Heart right ventricle (tissue), 16 donors: ENCODE results near the gene DYNLRB2. TPM values are rescaled to one million over a fixed set of nuclear protein-coding genes. Genes with fewer than 3 reads are reported as not detected.

Source experiments
- ATAC-seq, 8 donors: fragments of 200-7000 bp; cut with Tn5 transposase; one replicate each; pipeline ENCODE4 v1.9.1; 2020; ENCODE audit warnings: mild to moderate bottlenecking in 8 of 8, moderate library complexity in 8 of 8, moderate number of reproducible peaks in 1 of 8
- DNase-seq, 2 donors: peaks; one replicate each; pipeline ENCODE4 v3.0.0-alpha.2; 2020
- H3K27ac ChIP-seq, 10 donors: fragments of 200-600 bp; sonication (generic) in 2 of 10; one replicate each; pipeline versions ENCODE4 v1.5.0 to v1.8.0; 2020 to 2022; ENCODE audit warnings: mild to moderate bottlenecking in 3 of 10
- H3K27me3 ChIP-seq, 7 donors: fragments of 200-600 bp; one replicate each; pipeline ENCODE4 v1.8.0; 2021 to 2022; ENCODE audit warnings: mild to moderate bottlenecking in 2 of 7
- H3K36me3 ChIP-seq, 9 donors: fragments of 200-600 bp; sonication (generic) in 1 of 9; one replicate each; pipeline versions ENCODE4 v1.5.0 to v1.8.0; 2020 to 2022; ENCODE audit warnings: mild to moderate bottlenecking in 2 of 9
- H3K4me1 ChIP-seq, 9 donors: fragments of 200-600 bp; sonication (generic) in 1 of 9; one replicate each; pipeline versions ENCODE4 v1.5.0 to v1.8.0; 2020 to 2022; ENCODE audit warnings: mild to moderate bottlenecking in 4 of 9
- H3K4me3 ChIP-seq, 10 donors: fragments of 200-600 bp; sonication (generic) in 2 of 10; one replicate each; pipeline versions ENCODE4 v1.5.0 to v1.8.0; 2020 to 2022; ENCODE audit warnings: mild to moderate bottlenecking in 7 of 10, moderate library complexity in 2 of 10
- H3K9me3 ChIP-seq, 11 donors: fragments of 200-600 bp in 10 of 11; sonication (generic) in 2 of 11; one replicate each; pipeline versions ENCODE4 v1.5.0 to v1.8.0; 2013 to 2022; ENCODE audit warnings: mild to moderate bottlenecking in 2 of 11, control low read depth in 1 of 11, moderate library complexity in 1 of 11
- CTCF ChIP-seq, 9 donors: fragments of 200-600 bp; sonication (generic) in 2 of 9; IDR thresholded peaks; one replicate each; pipeline versions ENCODE4 v1.5.0 to v1.8.0; 2021 to 2022; ENCODE audit warnings: antibody characterized with exemption in 9 of 9, mild to moderate bottlenecking in 5 of 9, moderate library complexity in 1 of 9
- WGBS, 2 donors: extraction: QIAGEN DNeasy Blood & Tissue Kit; methylation state at CpG; one replicate each; pipeline ENCODE4 v1.1.7; 2013; ENCODE audit warnings: inconsistent platforms in 1 of 2; 5-methylcytosine and 5-hydroxymethylcytosine counted together
- intact Hi-C, 10 donors: fragments of 100-400 bp; cut with DNase I; formaldehyde crosslinking; loops; one replicate each; pipeline versions ENCODE4 v1.11.1 to v1.14.2; 2022
- polyA plus RNA-seq, 2 donors: library from polyadenylated mRNA; stranded (reverse); fragments of 200-250 nt; gene quantifications; one replicate each; pipeline ENCODE4 v1.2.3, GENCODE V29; 2013
- total RNA-seq, 10 donors: library from RNA; stranded (reverse); fragmentation: NEBNext Ultra II Directional in 3 of 10; extraction: Animal tissue kit (Norgen Biotek cat#: 25700) in 3 of 10; gene quantifications; one replicate each; pipeline versions ENCODE4 v1.2.1 to v1.2.4, GENCODE V29; 2021 to 2023
- donor health status: Arrhythmogenic right ventricular cardiomyopathy.
- donor health status: ischemic (EF 13 %, LVEDD 7.1; RV severe dilation, severe dysfunction).
- donor health status: healthy with polysubstance abuse.
- donor health status: DM: no; HTN: yes; CAD: no.
- donor health status: DM: no; HTN: no; CAD: no.
- donor health status: ischemic (EF 25% LVEDD 6.9; RV normal size, moderate dysfunction).
- donor health status: ischemic (EF 25% LVEDD 5.7; RV mildly dilated, moderate dysfunction).
- donor health status: healthy.
- donor health status: DM: yes; HTN: yes; CAD: no.
- donor health status: Ischemic cardiomyopathy.
- donor health status: ischemic (EF 35%, LVEDD 5.7; RV mildly dilated, moderate dysfunction).
- donor health status: nonischemic (EF 11% LVEDD 7.7; RV severe dilation, severe dysfunction).
- donor health status: DM: yes; HTN: yes; CAD: no.
- donor health status: PGD.
- donor health status: ischemic (EF 29% LVEDD 5.4; RV normal size, mild dysfunction).
- donor health status: nonischemic (EF 23%, LVEDD 6.1; RV moderate dilation, normal function).

Gene DYNLRB2
- total and polyA plus RNA-seq, 12 donors, result 0.26 to 0.77 (median 0.70) TPM; not detected in 8

- Histone ChIP-seq H3K9me3 (no peaks in the 10 kb centered on the region), H3K27me3 (peaks cover 0 to 63% (median 42%) of the 10 kb centered on the region in 7 donors), H3K4me1 (peaks cover 0 to 10% (median 5%) of the 10 kb centered on the region in 9 donors), H3K36me3 (no peaks in the 10 kb centered on the region), H3K4me3 (no peak overlapping the region), H3K27ac (no peak overlapping the region)
- WGBS, 2 donors, result 60 to 61% methylated on average over 2 of the region's 2 CpGs
- DNase-seq, result no peak
- intact Hi-C loops, result no loop called here
- no peak for TF ChIP-seq CTCF (IDR thresholded peaks at IDR 0.05)
- no peak for ATAC-seq
Measured at GRCh38 chr16:80536238-80536637, 4.6 kb upstream of the DYNLRB2 start.

- ATAC-seq, result no peak
- H3K36me3 ChIP-seq, result no peaks in the 10 kb centered on the region
- H3K27me3 ChIP-seq, result peaks cover 0 to 23% (median 7%) of the 10 kb centered on the region in 7 donors
- H3K27ac ChIP-seq, result peak overlapping the region in 5 of 10 donors; percentile 31 to 85 (median 51)
- intact Hi-C loops, result loop anchor here in 3 of 10 donors (10.0 kb wide), 2 partner anchors 264 to 766 kb away; partner anchors contain the start of gene CDYL2 (in 2 of the 3)
- 18 to 26% methylated on average over 6 of the region's 6 CpGs for WGBS, 2 donors
- peaks cover 0 to 15% (median 5%) of the 10 kb centered on the region in 9 donors for H3K4me1 ChIP-seq
- no peak for TF ChIP-seq CTCF (IDR thresholded peaks at IDR 0.05)
- no peak for DNase-seq
- no peaks in the 10 kb centered on the region for H3K9me3 ChIP-seq
- peak overlapping the region; percentile 48 to 76 (median 68) for H3K4me3 ChIP-seq
Measured at GRCh38 chr16:80541306-80541694, 507 bp downstream of the DYNLRB2 start.

- ATAC-seq (no peak), DNase-seq (no peak)
- no peaks in the 10 kb centered on the region for H3K36me3 ChIP-seq
- H3K9me3 ChIP-seq, result no peaks in the 10 kb centered on the region
- H3K27me3 ChIP-seq, result peaks cover 0 to 9% (median 0%) of the 10 kb centered on the region in 7 donors
- WGBS, 2 donors, result 77 to 81% methylated on average over 2 of the region's 2 CpGs
- intact Hi-C loops, result loop anchor here in 3 of 10 donors (10.0 kb wide), 2 partner anchors 262 to 768 kb away; partner anchors contain the start of gene CDYL2 (in 2 of the 3)
- no peak overlapping the region for H3K27ac ChIP-seq
- no peak for TF ChIP-seq CTCF (IDR thresholded peaks at IDR 0.05)
- H3K4me3 ChIP-seq, result no peak overlapping the region
- peaks cover 0 to 15% (median 5%) of the 10 kb centered on the region in 9 donors for H3K4me1 ChIP-seq
Measured at GRCh38 chr16:80543162-80543561, 2.4 kb downstream of the DYNLRB2 start.

GRCh38 chr16:80544326-80544725 lies 3.5 kb downstream of the DYNLRB2 start:
- intact Hi-C loops, result loop anchor here in 3 of 10 donors (10.0 kb wide), 2 partner anchors 260 to 770 kb away; partner anchors contain the start of gene CDYL2 (in 2 of the 3)
- Histone ChIP-seq H3K4me3 (no peak overlapping the region), H3K4me1 (peaks cover 0 to 15% (median 5%) of the 10 kb centered on the region in 9 donors), H3K36me3 (no peaks in the 10 kb centered on the region), H3K27ac (no peak overlapping the region), H3K9me3 (no peaks in the 10 kb centered on the region), H3K27me3 (peaks cover 0 to 9% (median 0%) of the 10 kb centered on the region in 7 donors)
- 69 to 72% methylated on average over 6 of the region's 6 CpGs for WGBS, 2 donors
- ATAC-seq, result no peak
- no peak for TF ChIP-seq CTCF (IDR thresholded peaks at IDR 0.05)
- DNase-seq, result no peak
